Uterus (tissue), 4 donors: Measurements from ENCODE around the gene RAB32. TPM values are rescaled to one million over a fixed set of nuclear protein-coding genes. Genes with fewer than 3 reads are reported as not detected.

ENCODE experiments used
- DNase-seq, 2 donors: peaks; one replicate each; pipeline ENCODE4 v3.0.0-alpha.2; 2019 to 2020
- H3K27ac ChIP-seq, 2 donors: fragments of 200-600 bp; sonication (generic); 1 replicate in 1 of 2; 2 replicates in 1 of 2; pipeline ENCODE4 v1.5.1; 2016 to 2018
- H3K27me3 ChIP-seq, 2 donors: fragments of 200-600 bp; sonication (generic); one replicate each; pipeline ENCODE4 v1.5.1; 2018 to 2019; ENCODE audit warnings: control low read depth in 1 of 2
- H3K36me3 ChIP-seq, 2 donors: fragments of 200-600 bp; sonication (generic); one replicate each; pipeline ENCODE4 v1.5.1; 2019; ENCODE audit warnings: control low read depth in 1 of 2
- H3K4me1 ChIP-seq, 2 donors: fragments of 200-600 bp; sonication (generic); one replicate each; pipeline ENCODE4 v1.5.1; 2018 to 2019; ENCODE audit warnings: control low read depth in 1 of 2
- H3K4me3 ChIP-seq, 2 donors: fragments of 200-600 bp; sonication (generic); 1 replicate in 1 of 2; 2 replicates in 1 of 2; pipeline ENCODE4 v1.5.1; 2018 to 2019; ENCODE audit warnings: mild to moderate bottlenecking in 1 of 2
- H3K9me3 ChIP-seq, 2 donors: fragments of 200-600 bp; sonication (generic); one replicate each; pipeline ENCODE4 v1.5.1; 2019; ENCODE audit warnings: control low read depth in 1 of 2
- POLR2A ChIP-seq, 2 donors: fragments of 450-650 bp; IDR thresholded peaks; one replicate each; pipeline ENCODE4 v1.6.1; 2016; ENCODE audit warnings: antibody characterized with exemption in 2 of 2, mild to moderate bottlenecking in 1 of 2, moderate library complexity in 1 of 2
- intact Hi-C: fragments of 100-400 bp; cut with DNase I; formaldehyde crosslinking; loops from one replicate; pipeline ENCODE4 v1.15.1; 2023; ENCODE audit warnings: low total_unique reads
- total RNA-seq, 4 donors: library from RNA; depleted of rRNA in 3 of 4; stranded (reverse); fragments of >200 nt in 3 of 4; gene quantifications; one replicate each; pipeline versions ENCODE4 v1.1.0 to v1.2.4, GENCODE V29; 2014 to 2023
- TF ChIP-seq, protein P1 (sequence below), 4 experiments: fragments of 200-600 bp in 2 of 4; fragments of 450-650 bp in 2 of 4; sonication (generic) in 2 of 4; IDR thresholded peaks; one replicate each; pipeline ENCODE4 v1.5.1; 2016 to 2019; ENCODE audit warnings: antibody characterized with exemption in 4 of 4, mild to moderate bottlenecking in 2 of 4, moderate library complexity in 1 of 4
- donor health status: DM: yes; HTN: yes; CAD: no.

RAB32 gene
- total RNA-seq, 4 donors from 2014 or later: 19.1 to 53.8 (median 38.8) TPM

DNA sequence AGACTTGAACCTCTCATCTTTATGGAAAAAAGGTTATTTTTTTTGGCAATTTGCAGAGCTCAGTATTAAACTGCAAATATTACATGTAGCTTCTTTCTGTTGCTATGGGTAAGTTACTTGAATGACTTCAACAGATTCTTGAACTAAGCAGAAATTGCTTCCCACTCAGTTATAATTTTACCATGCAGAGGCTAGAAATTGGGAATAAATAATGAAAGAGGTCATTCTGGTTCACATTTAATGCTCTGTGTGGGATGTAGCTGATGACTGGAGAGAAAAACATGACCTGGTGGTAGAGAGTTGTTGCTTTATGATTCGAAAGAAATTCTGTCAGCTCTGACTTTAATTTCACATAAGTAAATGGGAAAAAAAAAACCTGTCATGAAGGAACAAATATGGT lies 38.3 kb downstream of the RAB32 start:
- no peaks in the 10 kb centered on the region for H3K4me1 ChIP-seq

DNA sequence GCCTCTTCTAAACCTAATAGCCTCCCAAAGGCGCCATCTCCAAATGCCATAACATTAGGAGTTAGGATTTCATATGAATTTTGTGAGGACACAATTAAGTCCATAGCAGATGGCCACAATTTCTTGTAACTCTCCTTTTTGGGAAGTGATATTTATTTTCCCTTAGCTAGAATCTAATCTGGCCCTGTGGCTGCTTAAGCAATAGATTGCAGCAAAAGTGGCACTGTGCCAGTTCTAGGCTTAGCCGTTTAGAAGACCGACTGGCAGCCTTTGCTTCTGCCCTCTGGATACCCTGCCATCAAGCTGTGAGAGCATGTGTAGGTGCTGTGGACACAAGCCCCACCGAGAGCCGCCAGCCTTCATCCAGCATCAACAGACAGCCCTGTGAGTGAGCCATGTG lies 39.2 kb downstream of the RAB32 start:
- intact Hi-C loops: no loop called here
- Histone ChIP-seq H3K27me3 (no peaks in the 10 kb centered on the region), H3K27ac (no peak overlapping the region), H3K4me3 (no peak overlapping the region), H3K4me1 (no peaks in the 10 kb centered on the region), H3K9me3 (no peaks in the 10 kb centered on the region), H3K36me3 (no peaks in the 10 kb centered on the region)
- DNase-seq: no peak
- TF ChIP-seq POLR2A (IDR thresholded peaks at IDR 0.05): no peak
- TF ChIP-seq, protein P1, sequence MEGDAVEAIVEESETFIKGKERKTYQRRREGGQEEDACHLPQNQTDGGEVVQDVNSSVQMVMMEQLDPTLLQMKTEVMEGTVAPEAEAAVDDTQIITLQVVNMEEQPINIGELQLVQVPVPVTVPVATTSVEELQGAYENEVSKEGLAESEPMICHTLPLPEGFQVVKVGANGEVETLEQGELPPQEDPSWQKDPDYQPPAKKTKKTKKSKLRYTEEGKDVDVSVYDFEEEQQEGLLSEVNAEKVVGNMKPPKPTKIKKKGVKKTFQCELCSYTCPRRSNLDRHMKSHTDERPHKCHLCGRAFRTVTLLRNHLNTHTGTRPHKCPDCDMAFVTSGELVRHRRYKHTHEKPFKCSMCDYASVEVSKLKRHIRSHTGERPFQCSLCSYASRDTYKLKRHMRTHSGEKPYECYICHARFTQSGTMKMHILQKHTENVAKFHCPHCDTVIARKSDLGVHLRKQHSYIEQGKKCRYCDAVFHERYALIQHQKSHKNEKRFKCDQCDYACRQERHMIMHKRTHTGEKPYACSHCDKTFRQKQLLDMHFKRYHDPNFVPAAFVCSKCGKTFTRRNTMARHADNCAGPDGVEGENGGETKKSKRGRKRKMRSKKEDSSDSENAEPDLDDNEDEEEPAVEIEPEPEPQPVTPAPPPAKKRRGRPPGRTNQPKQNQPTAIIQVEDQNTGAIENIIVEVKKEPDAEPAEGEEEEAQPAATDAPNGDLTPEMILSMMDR (IDR thresholded peaks at IDR 0.05): no peak

More for the DNA sequence above, 38.3 kb downstream of the RAB32 start:
- no peaks in the 10 kb centered on the region for H3K27me3 ChIP-seq
- H3K36me3 ChIP-seq: no peaks in the 10 kb centered on the region
- intact Hi-C loops: no loop called here
- no peak overlapping the region for H3K27ac ChIP-seq
- no peak for DNase-seq
- H3K9me3 ChIP-seq: no peaks in the 10 kb centered on the region
- TF ChIP-seq, protein P1 (IDR thresholded peaks at IDR 0.05): no peak
- no peak for TF ChIP-seq POLR2A (IDR thresholded peaks at IDR 0.05)
- H3K4me3 ChIP-seq: no peak overlapping the region

DNA sequence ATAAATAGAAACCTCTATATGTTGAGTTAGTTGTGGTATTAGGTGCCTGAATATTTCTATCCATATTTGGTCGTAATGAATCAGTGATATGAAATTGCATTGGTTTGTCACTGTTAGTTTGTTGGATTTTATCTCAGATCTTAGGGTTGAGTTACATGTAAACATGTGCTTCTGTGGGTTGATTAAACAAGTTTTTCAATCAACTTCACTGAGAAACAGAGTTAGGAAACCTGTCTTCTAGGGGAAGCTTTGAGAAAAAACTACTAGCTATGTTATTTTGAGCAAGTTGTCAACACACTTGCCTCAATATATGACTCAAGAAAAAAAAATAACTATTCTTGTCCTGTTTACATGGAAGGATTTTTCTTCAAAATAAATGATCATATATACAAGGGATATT lies 40.3 kb downstream of the RAB32 start:
- Histone ChIP-seq H3K27me3 (no peaks in the 10 kb centered on the region), H3K27ac (no peak overlapping the region), H3K4me3 (no peak overlapping the region), H3K9me3 (no peaks in the 10 kb centered on the region), H3K4me1 (no peaks in the 10 kb centered on the region), H3K36me3 (no peaks in the 10 kb centered on the region)
- no peak for DNase-seq
- intact Hi-C loops: no loop called here
- no peak for TF ChIP-seq POLR2A (IDR thresholded peaks at IDR 0.05)
- TF ChIP-seq, protein P1 (IDR thresholded peaks at IDR 0.05): no peak

DNA sequence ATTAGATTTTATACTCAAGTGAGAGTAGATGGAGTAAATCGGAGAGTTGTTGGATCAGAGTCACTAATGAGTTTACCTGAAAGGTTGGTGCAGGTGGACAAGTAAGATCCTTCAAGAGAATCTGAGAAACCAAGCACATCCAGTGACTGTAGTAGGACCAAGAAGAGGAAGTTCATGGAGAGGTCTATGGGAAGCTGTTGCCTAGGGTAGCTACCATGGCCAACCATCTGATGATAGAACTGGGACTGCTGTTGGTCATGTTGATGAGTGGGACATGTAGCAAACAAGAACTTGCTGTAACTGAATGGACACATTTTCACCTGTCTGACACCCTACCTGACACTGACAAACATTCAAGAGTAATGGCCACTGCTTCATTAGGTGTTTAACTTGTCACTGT lies 43.8 kb downstream of the RAB32 start:
- TF ChIP-seq, protein P1 (IDR thresholded peaks at IDR 0.05): no peak
- TF ChIP-seq POLR2A (IDR thresholded peaks at IDR 0.05): no peak
- no peaks in the 10 kb centered on the region for H3K9me3 ChIP-seq
- intact Hi-C loops: no loop called here
- H3K36me3 ChIP-seq: no peaks in the 10 kb centered on the region
- no peak overlapping the region for H3K27ac ChIP-seq
- no peaks in the 10 kb centered on the region for H3K4me1 ChIP-seq
- H3K4me3 ChIP-seq: no peak overlapping the region
- no peak for DNase-seq
- H3K27me3 ChIP-seq: no peaks in the 10 kb centered on the region

DNA sequence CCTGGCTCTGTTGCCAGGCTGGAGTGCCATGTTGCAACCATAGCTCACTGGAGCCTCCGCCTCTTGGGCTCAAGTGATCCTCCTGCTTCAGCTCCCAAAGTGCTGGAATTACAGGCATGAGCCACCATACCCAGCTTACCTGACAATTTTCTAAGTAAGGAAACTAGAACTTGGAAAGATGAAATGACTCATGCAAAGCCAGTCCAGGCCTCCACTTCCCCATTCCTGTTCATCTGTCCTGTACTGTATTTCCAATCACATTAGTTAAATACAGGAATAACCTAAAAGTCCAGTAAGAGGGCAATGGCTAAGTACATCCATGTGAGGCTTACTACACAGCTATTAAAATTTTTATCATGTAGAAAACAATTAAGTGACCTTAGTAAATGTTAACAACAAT lies 46.9 kb downstream of the RAB32 start:
- H3K4me3 ChIP-seq: no peak overlapping the region
- TF ChIP-seq, protein P1 (IDR thresholded peaks at IDR 0.05): no peak
- no peak for TF ChIP-seq POLR2A (IDR thresholded peaks at IDR 0.05)
- H3K9me3 ChIP-seq: no peaks in the 10 kb centered on the region
- H3K4me1 ChIP-seq: no peaks in the 10 kb centered on the region
- H3K27me3 ChIP-seq: no peaks in the 10 kb centered on the region
- intact Hi-C loops: no loop called here
- no peak overlapping the region for H3K27ac ChIP-seq
- H3K36me3 ChIP-seq: no peaks in the 10 kb centered on the region
- DNase-seq: no peak
